C4-2B (cell line): ENCODE measurements around the gene UGT2A3.

Experiments
- ZFX ChIP-seq: fragments of 450-650 bp; IDR thresholded peaks from 2 replicates; pipeline ENCODE4 v1.6.1; 2017
- TF ChIP-seq, protein P1 (sequence below): fragments of 450-650 bp; conservative IDR thresholded peaks from 2 replicates; pipeline ENCODE4 v1.5.1; 2017; ENCODE audit warnings: mild to moderate bottlenecking

DNA sequence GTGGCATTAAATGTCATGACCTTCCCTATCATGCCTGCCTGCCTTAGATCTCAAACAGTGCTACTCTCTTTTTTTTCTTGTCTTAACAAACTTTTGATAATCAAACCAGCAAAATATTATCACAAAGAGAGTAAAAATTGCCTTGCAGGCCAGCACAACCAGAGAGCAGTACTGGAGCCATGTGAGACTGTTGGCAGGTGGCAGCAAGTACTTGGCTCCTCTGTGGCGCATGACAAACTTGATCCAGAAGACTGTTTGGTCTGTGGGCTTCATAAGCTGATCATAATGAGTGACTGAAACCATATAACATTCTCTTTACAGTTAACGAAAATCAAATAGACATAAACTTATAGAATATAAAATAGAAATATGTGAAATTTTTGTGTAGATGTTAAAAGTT is 33.3 kb upstream of the UGT2A3 start:
- TF ChIP-seq, protein P1, sequence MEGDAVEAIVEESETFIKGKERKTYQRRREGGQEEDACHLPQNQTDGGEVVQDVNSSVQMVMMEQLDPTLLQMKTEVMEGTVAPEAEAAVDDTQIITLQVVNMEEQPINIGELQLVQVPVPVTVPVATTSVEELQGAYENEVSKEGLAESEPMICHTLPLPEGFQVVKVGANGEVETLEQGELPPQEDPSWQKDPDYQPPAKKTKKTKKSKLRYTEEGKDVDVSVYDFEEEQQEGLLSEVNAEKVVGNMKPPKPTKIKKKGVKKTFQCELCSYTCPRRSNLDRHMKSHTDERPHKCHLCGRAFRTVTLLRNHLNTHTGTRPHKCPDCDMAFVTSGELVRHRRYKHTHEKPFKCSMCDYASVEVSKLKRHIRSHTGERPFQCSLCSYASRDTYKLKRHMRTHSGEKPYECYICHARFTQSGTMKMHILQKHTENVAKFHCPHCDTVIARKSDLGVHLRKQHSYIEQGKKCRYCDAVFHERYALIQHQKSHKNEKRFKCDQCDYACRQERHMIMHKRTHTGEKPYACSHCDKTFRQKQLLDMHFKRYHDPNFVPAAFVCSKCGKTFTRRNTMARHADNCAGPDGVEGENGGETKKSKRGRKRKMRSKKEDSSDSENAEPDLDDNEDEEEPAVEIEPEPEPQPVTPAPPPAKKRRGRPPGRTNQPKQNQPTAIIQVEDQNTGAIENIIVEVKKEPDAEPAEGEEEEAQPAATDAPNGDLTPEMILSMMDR, result no peak
- no peak for TF ChIP-seq ZFX
